ENCODE data around the gene RPTOR. TPM values are rescaled to one million over a fixed set of nuclear protein-coding genes. Genes with fewer than 3 reads are reported as not detected.
A peak's percentile ranks its signal among the peaks of the same experiment; 100 is the strongest.

The RPTOR gene
- total RNA-seq, 1 experiment from 2014 or later, result 25.1 TPM

- Mint-ChIP-seq H3K36me3 (ENCODE audit: insufficient read depth in 1 of 3, low read depth in 3 of 3) (peaks cover 5 to 12% (median 11%) of the 10 kb centered on the region in 3 experiments; a peak in 6 of 7 replicates), H3K27me3 (ENCODE audit: low read depth) (no peaks in the 10 kb centered on the region; the same call in 1 of the 2 replicates), H3K4me3 (no peak overlapping the region), H3K9me3 (no peaks in the 10 kb centered on the region), H3K27ac (peak overlapping the region; percentile 55 to 82 (median 74); a peak in 6 of 7 replicates), H3K4me1 (peaks cover 41 to 50% of the 10 kb centered on the region in 2 experiments)
- Histone ChIP-seq H4K20me1 (ENCODE audit: control insufficient read depth, insufficient read depth, insufficient read length) (no peaks in the 10 kb centered on the region), H3K4ac (ENCODE audit: low read depth, low read length) (no peak overlapping the region), H3K23me2 (ENCODE audit: insufficient read length, low read depth, low read length, poor library complexity, severe bottlenecking) (no peaks in the 10 kb centered on the region), H2BK20ac (ENCODE audit: low read depth, low read length, poor library complexity, severe bottlenecking) (no peak overlapping the region), H3T11ph (ENCODE audit: low read length) (no peak overlapping the region), H3K79me2 (ENCODE audit: insufficient read depth, low read length) (no peaks in the 10 kb centered on the region), H3K27ac (ENCODE audit: insufficient read length, low read depth, low read length) (no peak overlapping the region), H2BK120ac (ENCODE audit: low read depth, low read length, poor library complexity, severe bottlenecking) (no peak overlapping the region), H3K27me3 (ENCODE audit: insufficient read depth, low read length) (no peaks in the 10 kb centered on the region), H3K18ac (ENCODE audit: insufficient read length, low read depth, low read length) (no peak overlapping the region), H4K91ac (ENCODE audit: insufficient read length, low read depth, low read length) (no peak overlapping the region), H3K9ac (ENCODE audit: extremely low read depth, insufficient read length, low read length) (no peak overlapping the region), H3K23ac (ENCODE audit: insufficient read length, low read depth, low read length) (no peak overlapping the region), H3K4me2 (ENCODE audit: insufficient read depth, insufficient read length, low read length) (no peak overlapping the region), H4K8ac (replicated peaks; ENCODE audit: insufficient read length, low read depth, low read length) (no peak overlapping the region), H3K14ac (ENCODE audit: insufficient read depth, low read length) (no peak overlapping the region), H4K5ac (ENCODE audit: insufficient read length, low read depth, low read length) (no peak overlapping the region), H3K79me1 (ENCODE audit: insufficient read depth, low read depth, low read length, poor library complexity, severe bottlenecking) (no peaks in the 10 kb centered on the region), H2BK12ac (ENCODE audit: insufficient read length, low read depth, low read length) (no peak overlapping the region), H3K9me3 (ENCODE audit: control insufficient read depth, low read depth, low read length) (no peaks in the 10 kb centered on the region), H2AK5ac (ENCODE audit: insufficient read length, low read length) (no peak overlapping the region), H2BK15ac (ENCODE audit: low read depth, low read length) (no peak overlapping the region), H3K56ac (ENCODE audit: insufficient read length, low read depth, low read length) (no peak overlapping the region), H2AFZ (ENCODE audit: low read length) (no peak overlapping the region), H2BK5ac (ENCODE audit: insufficient read length, low read length) (no peak overlapping the region), H3K4me1 (ENCODE audit: insufficient read depth, low read length) (peaks cover 5% of the 10 kb centered on the region; the same call in 1 of the 2 replicates)
- no peak for TF ChIP-seq CTCF (conservative IDR thresholded peaks at IDR 0.05)
- DNase-seq, result no peak
- no CpG with 5 or more reads among the region's 21 CpGs for WGBS (ENCODE audit: extremely low coverage, insufficient read length, low lambda C conversion rate)
Observed at GRCh38 chr17:80855948-80856862, 311.6 kb downstream of the RPTOR start.

Measured in H9 (cell line).